GM12872 (cell line): ENCODE results near the gene TBC1D10A.

Experiments
- TF ChIP-seq, protein P1 (sequence below): IDR thresholded peaks from 3 replicates; pipeline ENCODE4 v1.5.1; 2011; ENCODE audit warnings: low read depth, mild to moderate bottlenecking, low read length, moderate library complexity; ENCODE audit not compliant: insufficient read depth

TBC1D10A gene

DNA sequence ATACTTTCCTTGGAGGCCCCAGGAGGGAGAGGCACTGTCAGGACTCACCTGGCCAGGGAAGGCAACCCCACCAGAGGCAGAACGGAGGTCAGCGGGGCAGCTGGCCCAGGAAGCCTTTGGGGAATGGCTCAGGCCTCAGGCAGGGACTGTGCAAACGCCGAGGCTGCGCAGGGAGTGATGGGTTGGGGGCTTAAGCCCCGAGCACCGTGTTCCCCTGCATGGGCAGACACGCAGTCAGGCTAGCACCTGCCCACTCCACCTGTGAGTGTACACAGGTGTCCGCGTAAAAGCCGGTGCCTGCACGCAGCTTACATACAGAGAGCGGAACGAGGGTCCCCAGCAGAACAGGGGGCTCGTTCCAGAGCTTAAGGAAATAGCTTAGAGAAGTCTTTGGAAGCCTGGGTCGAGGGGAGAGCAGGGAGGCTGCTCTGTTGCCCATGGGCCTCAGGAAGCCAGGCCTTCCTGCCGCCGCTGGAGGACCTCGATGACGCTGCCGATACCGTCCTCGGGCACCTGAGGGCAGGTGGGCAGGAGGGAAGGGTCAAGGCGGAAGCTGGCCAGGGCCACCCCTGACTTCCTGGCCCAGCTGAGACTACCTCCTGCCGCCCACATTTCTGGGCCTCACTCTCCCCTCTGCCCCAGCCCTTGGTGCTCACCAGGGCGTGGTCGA is 41.4 kb downstream of the TBC1D10A start:
- TF ChIP-seq, protein P1, sequence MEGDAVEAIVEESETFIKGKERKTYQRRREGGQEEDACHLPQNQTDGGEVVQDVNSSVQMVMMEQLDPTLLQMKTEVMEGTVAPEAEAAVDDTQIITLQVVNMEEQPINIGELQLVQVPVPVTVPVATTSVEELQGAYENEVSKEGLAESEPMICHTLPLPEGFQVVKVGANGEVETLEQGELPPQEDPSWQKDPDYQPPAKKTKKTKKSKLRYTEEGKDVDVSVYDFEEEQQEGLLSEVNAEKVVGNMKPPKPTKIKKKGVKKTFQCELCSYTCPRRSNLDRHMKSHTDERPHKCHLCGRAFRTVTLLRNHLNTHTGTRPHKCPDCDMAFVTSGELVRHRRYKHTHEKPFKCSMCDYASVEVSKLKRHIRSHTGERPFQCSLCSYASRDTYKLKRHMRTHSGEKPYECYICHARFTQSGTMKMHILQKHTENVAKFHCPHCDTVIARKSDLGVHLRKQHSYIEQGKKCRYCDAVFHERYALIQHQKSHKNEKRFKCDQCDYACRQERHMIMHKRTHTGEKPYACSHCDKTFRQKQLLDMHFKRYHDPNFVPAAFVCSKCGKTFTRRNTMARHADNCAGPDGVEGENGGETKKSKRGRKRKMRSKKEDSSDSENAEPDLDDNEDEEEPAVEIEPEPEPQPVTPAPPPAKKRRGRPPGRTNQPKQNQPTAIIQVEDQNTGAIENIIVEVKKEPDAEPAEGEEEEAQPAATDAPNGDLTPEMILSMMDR, result no peak

DNA sequence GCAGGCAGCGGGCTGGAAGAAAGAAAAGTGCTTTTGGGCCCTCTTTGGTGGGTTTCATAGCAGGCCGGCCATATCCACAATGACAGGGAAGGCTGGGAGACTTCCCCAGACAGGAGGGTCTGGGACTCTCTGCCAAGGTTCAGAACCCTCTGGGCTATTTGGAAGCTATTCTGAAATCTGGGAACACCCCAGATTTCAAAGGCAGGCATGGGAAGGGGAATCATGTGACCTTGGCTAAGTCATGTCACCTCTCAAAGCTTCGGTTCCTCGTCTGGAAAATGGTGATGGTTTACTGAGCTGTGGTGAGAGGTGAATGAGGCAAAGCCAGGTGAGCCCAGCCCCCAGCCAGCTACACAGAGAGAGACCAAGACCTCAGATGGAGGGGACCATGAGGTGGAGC is 42.1 kb downstream of the TBC1D10A start:
- TF ChIP-seq, protein P1, result no peak

DNA sequence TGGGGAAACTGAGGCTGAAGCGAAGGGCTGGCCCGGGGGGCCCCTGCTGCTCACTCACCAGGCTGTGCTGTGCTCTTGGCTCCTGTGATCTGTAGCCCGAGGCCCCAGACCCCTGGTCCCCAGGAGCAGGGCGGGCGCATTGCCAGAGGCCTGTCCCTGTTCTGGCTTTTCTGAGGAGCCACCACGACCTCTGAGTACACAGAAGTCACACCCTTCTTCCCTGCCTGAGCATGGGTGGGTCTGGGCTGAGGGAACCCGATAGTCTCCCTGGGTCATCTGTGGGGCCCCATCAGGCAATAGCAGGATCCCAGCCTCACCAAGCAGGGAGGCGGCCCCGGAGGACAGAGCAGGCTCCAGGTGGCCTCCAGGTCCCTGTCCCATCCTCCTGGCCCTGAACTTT is 42.6 kb downstream of the TBC1D10A start:
- TF ChIP-seq, protein P1, result no peak

DNA sequence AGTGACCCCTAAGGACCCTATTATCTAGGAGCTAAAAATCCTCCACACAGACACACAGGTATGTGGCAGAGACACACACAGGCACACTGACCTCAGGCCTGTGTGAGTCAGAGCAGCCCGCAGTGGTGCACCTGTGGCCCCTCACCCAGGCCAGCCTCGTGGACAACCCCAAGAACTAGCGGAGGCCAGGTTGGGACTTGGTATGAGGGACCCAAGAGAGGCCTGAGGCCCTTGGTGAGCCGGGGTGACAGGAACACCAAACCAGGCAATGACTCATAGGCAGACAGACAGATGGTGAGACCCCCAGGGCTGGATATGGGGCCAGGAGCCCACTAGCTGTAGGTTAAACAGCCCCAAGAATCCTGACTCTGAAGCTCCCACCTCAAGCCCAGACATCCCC is 43.4 kb downstream of the TBC1D10A start:
- TF ChIP-seq, protein P1, result no peak

DNA sequence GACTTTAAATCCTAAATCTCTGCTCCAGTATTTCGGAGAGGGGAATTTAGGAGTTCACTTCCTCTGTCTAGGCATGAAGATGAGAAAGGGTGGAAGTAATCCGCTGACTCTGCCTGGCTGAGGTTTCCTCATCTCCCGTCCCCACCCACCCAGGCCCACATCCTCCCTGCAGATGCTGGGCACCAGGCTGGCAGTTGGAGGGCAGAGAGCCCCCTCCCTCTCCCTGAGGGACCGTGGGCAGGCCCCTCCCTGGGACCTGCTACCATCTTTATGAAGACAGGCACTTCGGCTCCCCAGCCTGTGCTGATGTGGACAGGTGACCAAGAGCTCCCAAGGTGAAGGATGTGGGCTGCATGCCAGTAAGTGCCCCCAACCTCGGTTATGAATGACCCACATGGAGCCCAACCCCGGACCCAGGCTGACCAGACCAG is 44.1 kb downstream of the TBC1D10A start:
- TF ChIP-seq, protein P1, result no peak

DNA sequence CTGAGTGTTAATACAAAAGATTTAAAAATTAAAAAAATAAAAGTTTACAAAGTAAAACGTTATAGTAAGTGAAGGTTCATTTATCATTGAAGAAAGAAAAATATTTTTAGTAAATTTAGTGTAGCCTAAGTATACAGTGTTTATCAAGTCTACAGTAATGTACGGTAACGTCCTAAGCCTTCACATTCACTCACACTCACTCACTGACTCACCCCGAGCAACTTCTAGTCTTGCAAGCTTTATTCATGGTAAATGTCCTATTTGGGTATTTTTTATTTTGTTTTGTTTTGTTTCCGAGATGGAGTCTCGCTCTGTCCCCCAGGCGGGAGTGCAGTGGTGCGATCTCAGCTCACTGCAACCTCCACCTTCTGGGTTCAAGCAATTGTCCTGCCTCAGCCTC is 46.2 kb downstream of the TBC1D10A start:
- TF ChIP-seq, protein P1, result no peak

DNA sequence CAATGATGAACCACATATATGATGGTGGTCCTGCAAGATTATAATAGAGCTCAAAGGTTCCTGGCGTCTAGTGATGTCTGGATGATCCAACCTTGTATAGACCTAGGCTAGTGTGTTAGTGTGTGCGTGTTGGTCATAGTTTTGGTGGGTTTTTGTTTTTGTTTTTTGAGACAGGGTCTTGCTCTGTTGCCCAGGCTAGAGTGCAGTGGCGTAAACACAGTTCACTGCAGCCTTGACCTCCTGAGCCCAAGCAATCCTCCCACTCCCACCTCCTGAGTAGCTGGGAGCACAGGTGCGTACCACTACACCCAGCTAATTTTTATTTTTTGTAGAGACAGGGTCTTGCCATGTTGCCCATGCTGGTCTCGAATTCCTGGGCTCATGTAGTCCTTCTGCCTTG is 46.8 kb downstream of the TBC1D10A start:
- TF ChIP-seq, protein P1, result no peak
